Measurements from ENCODE around the gene SEMA3D.

DNA sequence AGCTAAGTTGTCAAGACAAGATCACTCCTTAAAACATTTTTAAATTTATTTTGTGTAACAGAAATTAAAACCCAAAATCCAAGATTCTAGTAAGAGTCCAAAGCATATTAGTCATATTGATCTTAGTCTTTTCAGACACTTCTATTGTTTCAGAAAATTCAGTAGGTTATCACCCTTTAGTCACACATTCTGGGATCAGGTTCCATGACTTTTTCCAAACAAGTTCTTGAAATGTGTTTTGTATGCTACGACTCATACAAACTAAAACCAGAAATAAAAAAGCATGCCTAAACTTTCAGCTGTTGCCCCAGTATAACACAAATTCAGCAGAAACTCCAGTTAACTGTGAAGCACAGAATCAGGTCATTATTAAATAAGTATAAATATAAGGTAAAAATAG, 10.7 kb downstream of the SEMA3D start:
- TF ChIP-seq, protein P1, sequence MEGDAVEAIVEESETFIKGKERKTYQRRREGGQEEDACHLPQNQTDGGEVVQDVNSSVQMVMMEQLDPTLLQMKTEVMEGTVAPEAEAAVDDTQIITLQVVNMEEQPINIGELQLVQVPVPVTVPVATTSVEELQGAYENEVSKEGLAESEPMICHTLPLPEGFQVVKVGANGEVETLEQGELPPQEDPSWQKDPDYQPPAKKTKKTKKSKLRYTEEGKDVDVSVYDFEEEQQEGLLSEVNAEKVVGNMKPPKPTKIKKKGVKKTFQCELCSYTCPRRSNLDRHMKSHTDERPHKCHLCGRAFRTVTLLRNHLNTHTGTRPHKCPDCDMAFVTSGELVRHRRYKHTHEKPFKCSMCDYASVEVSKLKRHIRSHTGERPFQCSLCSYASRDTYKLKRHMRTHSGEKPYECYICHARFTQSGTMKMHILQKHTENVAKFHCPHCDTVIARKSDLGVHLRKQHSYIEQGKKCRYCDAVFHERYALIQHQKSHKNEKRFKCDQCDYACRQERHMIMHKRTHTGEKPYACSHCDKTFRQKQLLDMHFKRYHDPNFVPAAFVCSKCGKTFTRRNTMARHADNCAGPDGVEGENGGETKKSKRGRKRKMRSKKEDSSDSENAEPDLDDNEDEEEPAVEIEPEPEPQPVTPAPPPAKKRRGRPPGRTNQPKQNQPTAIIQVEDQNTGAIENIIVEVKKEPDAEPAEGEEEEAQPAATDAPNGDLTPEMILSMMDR (IDR thresholded peaks at IDR 0.05; ENCODE audit: insufficient read depth, low read depth, low read length), result no peak
- no peak for TF ChIP-seq EZH2 (IDR thresholded peaks at IDR 0.05; ENCODE audit: insufficient read depth, low read length)
